GM06990 (cell line): ENCODE data around the gene CTSK.
"Not testable (repeated sequence)": the region's sequence is repeated elsewhere in the genome, so short reads cannot be mapped to it uniquely, and the experiment has no call there.

Experiments used
- DNase-seq: peaks from one replicate; pipeline ENCODE4 v3.0.0-alpha.2; 2011; ENCODE audit not compliant: insufficient read length; ENCODE audit errors: extremely low read depth
- H3K27me3 ChIP-seq: replicated peaks from 2 replicates; pipeline ENCODE4 v1.6.0; 2011; ENCODE audit warnings: low read length; ENCODE audit not compliant: control insufficient read depth, insufficient read depth
- H3K36me3 ChIP-seq: 2 replicates; pipeline ENCODE4 v1.5.1; 2011; ENCODE audit warnings: low read length; ENCODE audit not compliant: control insufficient read depth, insufficient read depth
- H3K4me3 ChIP-seq: replicated peaks from 2 replicates; pipeline ENCODE4 v1.5.1; 2011; ENCODE audit warnings: low read depth, mild to moderate bottlenecking, control low read depth, low read length
- CTCF ChIP-seq: IDR thresholded peaks from 2 replicates; pipeline ENCODE4 v1.5.1; 2011; ENCODE audit warnings: low read length, control low read depth, mild to moderate bottlenecking, inconsistent platforms; ENCODE audit not compliant: insufficient read depth, poor library complexity, severe bottlenecking

Gene CTSK

DNA sequence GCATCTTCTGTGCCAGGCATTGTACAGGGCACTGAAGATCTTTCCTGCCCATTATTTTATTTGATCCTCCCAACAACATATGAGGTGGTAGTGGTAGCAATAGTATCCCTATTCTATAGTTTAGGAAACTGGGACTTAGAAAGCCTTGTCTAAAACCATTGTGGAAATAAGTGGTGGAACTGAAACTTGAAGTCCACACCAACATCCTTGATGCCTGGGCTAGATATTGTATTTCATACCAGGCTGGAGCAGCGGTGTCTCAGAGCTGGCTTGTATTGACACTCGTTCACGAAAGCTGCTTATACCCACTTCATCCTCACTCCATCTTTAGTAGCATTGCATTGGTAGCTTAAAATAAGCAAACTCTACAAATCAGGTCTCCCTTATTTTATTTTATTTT, 32.8 kb downstream of the CTSK start:
- no peak for TF ChIP-seq CTCF
- no peak for DNase-seq
- Histone ChIP-seq H3K27me3 (no peaks in the 10 kb centered on the region), H3K4me3 (no peak overlapping the region), H3K36me3 (no peaks in the 10 kb centered on the region)

DNA sequence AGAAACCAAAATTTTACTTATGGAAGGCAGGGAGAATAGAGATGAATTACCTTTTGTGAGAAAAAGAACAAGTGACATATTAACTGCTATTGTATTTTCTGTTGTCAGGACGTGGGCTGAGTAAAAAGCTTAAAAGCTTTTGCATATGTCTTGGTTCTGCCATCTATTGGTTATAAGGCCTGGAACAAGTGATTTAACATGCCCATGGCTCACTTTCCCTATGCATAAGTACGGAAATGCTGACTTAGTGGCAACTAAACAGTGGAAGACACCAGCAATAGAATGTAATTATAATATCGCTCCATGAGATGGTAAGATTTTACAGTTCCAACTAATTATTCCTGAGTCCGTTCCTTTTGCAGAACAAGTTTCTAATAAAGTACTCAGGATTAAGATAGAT, 35.7 kb downstream of the CTSK start:
- no peak for DNase-seq
- Histone ChIP-seq H3K27me3 (no peaks in the 10 kb centered on the region), H3K4me3 (no peak overlapping the region), H3K36me3 (no peaks in the 10 kb centered on the region)
- TF ChIP-seq CTCF, result no peak

DNA sequence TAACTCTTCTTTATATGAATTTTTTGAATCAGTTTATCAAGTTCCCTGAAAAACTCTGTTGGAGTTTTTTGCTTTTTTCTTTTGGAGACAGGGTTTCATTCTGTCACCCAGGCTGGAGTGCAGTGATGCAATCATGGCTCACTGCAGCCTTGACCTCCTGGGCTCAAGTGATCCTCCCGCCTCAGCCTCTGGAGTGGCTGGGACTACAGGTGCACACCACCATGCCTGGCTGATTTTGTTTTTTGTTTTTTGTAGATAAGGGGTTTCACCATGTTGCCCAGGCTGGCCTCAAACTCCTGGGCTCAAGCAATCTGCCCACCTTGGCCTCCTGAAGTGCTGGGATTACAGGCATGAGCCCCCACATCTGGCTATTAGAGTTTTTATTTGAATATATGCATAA, 40.4 kb downstream of the CTSK start:
- H3K4me3 ChIP-seq, H3K27me3 ChIP-seq, H3K36me3 ChIP-seq, DNase-seq: not testable (repeated sequence)

DNA sequence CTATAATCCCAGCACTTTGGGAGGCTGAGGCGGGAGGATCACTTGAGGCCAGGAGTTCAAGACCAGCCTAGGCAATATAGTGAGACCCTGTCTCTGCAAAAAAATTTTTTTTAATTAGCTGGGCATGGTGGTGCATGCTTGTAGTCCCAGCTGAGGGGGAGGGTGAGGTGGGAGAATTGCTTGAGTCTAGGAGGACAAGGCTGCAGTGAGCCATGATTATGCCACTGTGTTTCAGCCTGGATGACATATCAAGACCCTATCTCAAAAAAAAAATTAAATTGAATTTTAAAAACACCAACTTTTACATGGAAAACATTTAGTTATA, 42.1 kb downstream of the CTSK start:
- H3K36me3 ChIP-seq, H3K27me3 ChIP-seq: not testable (repeated sequence)
- peak; percentile 13 for DNase-seq
- H3K4me3 ChIP-seq, result peak overlapping the region; percentile 64; the same call in 1 of the 2 replicates

- Histone ChIP-seq H3K36me3 (no peaks in the 10 kb centered on the region; the same call in 1 of the 2 replicates), H3K4me3 (peak within 1 kb of the TSS; percentile 64), H3K27me3 (no peaks in the 10 kb centered on the region)
- no peak for TF ChIP-seq CTCF
- DNase-seq, result peak; percentile 78
Measured at GRCh38 chr1:150765296-150765976, 42.6 kb downstream of the CTSK start, which contains the start of gene CTSS. CTSS (minus strand) TSS chr1:150765778; CDS start chr1:150764763, 1,015 bp downstream.

DNA sequence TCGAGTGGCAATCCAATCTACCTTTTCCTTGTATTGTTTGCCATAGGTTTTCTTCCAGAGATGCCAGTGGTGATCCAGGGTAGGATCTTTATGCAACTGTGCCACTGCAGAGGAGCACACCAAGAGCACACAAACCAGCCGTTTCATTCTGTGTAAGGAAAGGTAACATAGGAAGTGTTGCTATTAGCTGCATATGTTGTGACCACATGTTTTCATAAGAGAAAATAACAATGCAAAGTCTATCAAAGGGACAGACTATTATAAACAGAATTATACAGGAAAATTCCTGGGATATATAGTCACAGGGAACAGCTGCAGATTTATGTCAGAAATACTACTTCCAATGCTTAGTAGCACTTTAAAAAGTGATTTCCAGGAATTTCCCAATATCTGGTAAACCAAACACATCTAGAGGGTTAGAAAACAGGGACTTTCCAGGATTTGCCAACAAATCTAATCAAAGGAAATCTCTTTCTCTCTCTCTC, 43.4 kb downstream of the CTSK start:
- Histone ChIP-seq H3K36me3 (peaks cover under 1% of the 10 kb centered on the region), H3K27me3 (no peaks in the 10 kb centered on the region), H3K4me3 (peak overlapping the region; percentile 64)
- no peak for TF ChIP-seq CTCF
- peak; percentile 15 for DNase-seq

- no peak for DNase-seq
- Histone ChIP-seq H3K27me3 (no peaks in the 10 kb centered on the region), H3K36me3 (peaks cover 1% of the 10 kb centered on the region), H3K4me3 (peak overlapping the region; percentile 32; the same call in 1 of the 2 replicates)
- TF ChIP-seq CTCF, result no peak
Measured at GRCh38 chr1:150763018-150763417, 45.0 kb downstream of the CTSK start.
